ENCODE data around the gene THEM4.

Gene THEM4

GRCh38 chr1:151948506-151948905 is 39.2 kb upstream of the THEM4 start:
- no peak for DNase-seq (ENCODE audit: low spot score)
- in situ Hi-C loops (cut with MboI; ENCODE audit: low sequenced_read_pairs, unreplicated experiment): no loop called here
- no peak for TF ChIP-seq CTCF (IDR thresholded peaks at IDR 0.05; ENCODE audit: borderline replicate concordance, control extremely low read depth, extremely low read depth, insufficient read depth, missing control alignments)

GRCh38 chr1:151947140-151947539 is 37.8 kb upstream of the THEM4 start:
- no peak for TF ChIP-seq CTCF (IDR thresholded peaks at IDR 0.05; ENCODE audit: borderline replicate concordance, control extremely low read depth, extremely low read depth, insufficient read depth, missing control alignments)
- no peak for DNase-seq (ENCODE audit: low spot score)
- in situ Hi-C loops (cut with MboI; ENCODE audit: low sequenced_read_pairs, unreplicated experiment): no loop called here

- no peak for DNase-seq (ENCODE audit: low spot score)
- no peak for TF ChIP-seq CTCF (IDR thresholded peaks at IDR 0.05; ENCODE audit: borderline replicate concordance, control extremely low read depth, extremely low read depth, insufficient read depth, missing control alignments)
- in situ Hi-C loops (cut with MboI; ENCODE audit: low sequenced_read_pairs, unreplicated experiment): no loop called here
These were observed 36.7 kb upstream of the THEM4 start for GRCh38 chr1:151945725-151946722.

GRCh38 chr1:151944857-151945575 is 35.7 kb upstream of the THEM4 start:
- TF ChIP-seq CTCF (IDR thresholded peaks at IDR 0.05; ENCODE audit: borderline replicate concordance, control extremely low read depth, extremely low read depth, insufficient read depth, missing control alignments): no peak
- no peak for DNase-seq (ENCODE audit: low spot score)
- in situ Hi-C loops (cut with MboI; ENCODE audit: low sequenced_read_pairs, unreplicated experiment): no loop called here

GRCh38 chr1:151944126-151944856 is 35.0 kb upstream of the THEM4 start:
- in situ Hi-C loops (cut with MboI; ENCODE audit: low sequenced_read_pairs, unreplicated experiment): no loop called here
- no peak for TF ChIP-seq CTCF (IDR thresholded peaks at IDR 0.05; ENCODE audit: borderline replicate concordance, control extremely low read depth, extremely low read depth, insufficient read depth, missing control alignments)
- DNase-seq (ENCODE audit: low spot score): no peak

GRCh38 chr1:151943591-151943990 is 34.3 kb upstream of the THEM4 start:
- DNase-seq (ENCODE audit: low spot score): no peak
- no peak for TF ChIP-seq CTCF (IDR thresholded peaks at IDR 0.05; ENCODE audit: borderline replicate concordance, control extremely low read depth, extremely low read depth, insufficient read depth, missing control alignments)
- in situ Hi-C loops (cut with MboI; ENCODE audit: low sequenced_read_pairs, unreplicated experiment): no loop called here

All from GM13976 (cell line).